Endodermal cell (in vitro differentiated cells): ENCODE measurements around the gene DAB1. TPM values are rescaled to one million over a fixed set of nuclear protein-coding genes. Genes with fewer than 3 reads are reported as not detected.

Experiments used
- DNase-seq: peaks from one replicate; pipeline ENCODE4 v3.0.0-alpha.2; 2017
- H3K27ac ChIP-seq: 2 replicates; pipeline ENCODE4 v1.5.1; 2013; ENCODE audit warnings: mild to moderate bottlenecking, low read depth, low read length, moderate library complexity
- H3K27me3 ChIP-seq: 2 replicates; pipeline ENCODE4 v1.6.1; 2013; ENCODE audit warnings: mild to moderate bottlenecking, low read length, moderate library complexity; ENCODE audit not compliant: insufficient read depth, control insufficient read depth, poor library complexity, severe bottlenecking
- H3K36me3 ChIP-seq: 2 replicates; pipeline ENCODE4 v1.7.0; 2013; ENCODE audit warnings: mild to moderate bottlenecking, low read length, moderate library complexity; ENCODE audit not compliant: control insufficient read depth, insufficient read depth
- H3K4me1 ChIP-seq: one replicate; pipeline ENCODE4 v1.7.0; 2013; ENCODE audit warnings: low read length; ENCODE audit not compliant: control insufficient read depth, insufficient read depth
- H3K4me3 ChIP-seq: 2 replicates; pipeline ENCODE4 v1.5.1; 2013; ENCODE audit warnings: mild to moderate bottlenecking, low read length, moderate library complexity
- H3K9ac ChIP-seq: 2 replicates; pipeline ENCODE4 v1.6.1; 2013; ENCODE audit warnings: mild to moderate bottlenecking, low read length, moderate library complexity; ENCODE audit not compliant: poor library complexity, severe bottlenecking; ENCODE audit errors: extremely low read depth
- H3K9me3 ChIP-seq: 2 replicates; pipeline ENCODE4 v1.6.1; 2013; ENCODE audit warnings: mild to moderate bottlenecking, low read length, moderate library complexity; ENCODE audit not compliant: control insufficient read depth
- H3K27ac Mint-ChIP-seq: 2 replicates; pipeline ENCODE4 v1.8.0; 2020; ENCODE audit warnings: mixed read lengths
- H3K27me3 Mint-ChIP-seq: 2 replicates; pipeline ENCODE4 v1.8.0; 2021; ENCODE audit warnings: mild to moderate bottlenecking, mixed read lengths; ENCODE audit not compliant: insufficient read depth
- H3K36me3 Mint-ChIP-seq: 2 replicates; pipeline ENCODE4 v1.8.0; 2020; ENCODE audit warnings: low read depth, mixed read lengths
- H3K4me1 Mint-ChIP-seq: 2 replicates; pipeline ENCODE4 v1.8.0; 2020; ENCODE audit warnings: mixed read lengths
- H3K4me3 Mint-ChIP-seq: 2 replicates; pipeline ENCODE4 v1.8.0; 2020; ENCODE audit warnings: mild to moderate bottlenecking, moderate library complexity, mixed read lengths
- H3K9me3 Mint-ChIP-seq: 2 replicates; pipeline ENCODE4 v1.8.0; 2020; ENCODE audit warnings: mild to moderate bottlenecking, mixed read lengths
- CTCF ChIP-seq: fragments of 200-600 bp; sonication (generic); conservative IDR thresholded peaks from 2 replicates; pipeline ENCODE4 v1.5.0; 2021; ENCODE audit warnings: antibody characterized with exemption, mild to moderate bottlenecking
- WGBS, 2 experiments: methylation state at CpG; one replicate each; pipeline versions ENCODE4 v1.1.5 to v1.1.7; 2013; ENCODE audit warnings: missing lambda C conversion rate in 2 of 2, mixed read lengths in 1 of 2; ENCODE audit not compliant: insufficient coverage in 1 of 2, insufficient read length in 1 of 2; 5-methylcytosine and 5-hydroxymethylcytosine counted together
- total RNA-seq, 2 donors: library from RNA; stranded (reverse); fragmentation: NEBNext Ultra II Directional in 1 of 2; extraction: Animal tissue kit (Norgen Biotek cat#: 25700) in 1 of 2; gene quantifications; 2 replicates in 1 of 2; 3 replicates in 1 of 2; pipeline ENCODE4 v1.2.1, GENCODE V29; 2021

Gene DAB1
- total RNA-seq, 2 donors from 2014 or later, result 32.0 to 36.2 TPM

- Histone ChIP-seq H3K27ac (no peak overlapping the region), H3K9ac (no peak overlapping the region), H3K36me3 (no peaks in the 10 kb centered on the region), H3K4me3 (no peak overlapping the region), H3K4me1 (no peaks in the 10 kb centered on the region), H3K27me3 (no peaks in the 10 kb centered on the region), H3K9me3 (peaks cover 7% of the 10 kb centered on the region)
- no peaks in the 10 kb centered on the region for H3K27me3 Mint-ChIP-seq
- H3K9me3 Mint-ChIP-seq, result peaks cover 9% of the 10 kb centered on the region
- TF ChIP-seq CTCF, result peak; percentile 47
- H3K36me3 Mint-ChIP-seq, result no peaks in the 10 kb centered on the region
- H3K4me1 Mint-ChIP-seq, result peaks cover 9% of the 10 kb centered on the region
- H3K4me3 Mint-ChIP-seq, result no peak overlapping the region
- WGBS, 2 experiments, result 89 to 94% methylated on average over 5 to 10 of the region's 10 CpGs
- peak; percentile 72 for DNase-seq
- H3K27ac Mint-ChIP-seq, result no peak overlapping the region
These were observed 171.1 kb downstream of the DAB1 start for GRCh38 chr1:57252597-57253294.

GRCh38 chr1:57250021-57250420 is 173.8 kb downstream of the DAB1 start:
- H3K36me3 Mint-ChIP-seq, result peaks cover 17% of the 10 kb centered on the region
- H3K27me3 ChIP-seq, result no peaks in the 10 kb centered on the region
- H3K4me1 ChIP-seq, result no peaks in the 10 kb centered on the region
- H3K9me3 ChIP-seq, result peaks cover 19% of the 10 kb centered on the region
- H3K9me3 Mint-ChIP-seq, result peaks cover 23% of the 10 kb centered on the region
- H3K9ac ChIP-seq, result no peak overlapping the region
- TF ChIP-seq CTCF, result no peak
- no peaks in the 10 kb centered on the region for H3K27me3 Mint-ChIP-seq
- H3K36me3 ChIP-seq, result peaks cover 6% of the 10 kb centered on the region
- 100% methylated on average over 3 of the region's 3 CpGs; no CpG with 5 or more reads in 1 of the 2 experiments for WGBS, 2 experiments
- H3K4me3 Mint-ChIP-seq, result no peak overlapping the region
- no peak overlapping the region for H3K27ac Mint-ChIP-seq
- no peak for DNase-seq
- H3K4me1 Mint-ChIP-seq, result peaks cover 9% of the 10 kb centered on the region
- no peak overlapping the region for H3K4me3 ChIP-seq
- H3K27ac ChIP-seq, result no peak overlapping the region

GRCh38 chr1:57249511-57249910 is 174.3 kb downstream of the DAB1 start:
- peaks cover 27% of the 10 kb centered on the region for H3K9me3 Mint-ChIP-seq
- Histone ChIP-seq H3K27ac (no peak overlapping the region), H3K27me3 (no peaks in the 10 kb centered on the region), H3K36me3 (peaks cover 6% of the 10 kb centered on the region), H3K4me1 (no peaks in the 10 kb centered on the region), H3K4me3 (no peak overlapping the region), H3K9ac (no peak overlapping the region), H3K9me3 (peaks cover 19% of the 10 kb centered on the region)
- no peak for DNase-seq
- no peaks in the 10 kb centered on the region for H3K27me3 Mint-ChIP-seq
- peaks cover 9% of the 10 kb centered on the region for H3K4me1 Mint-ChIP-seq
- TF ChIP-seq CTCF, result no peak
- H3K4me3 Mint-ChIP-seq, result no peak overlapping the region
- no peak overlapping the region for H3K27ac Mint-ChIP-seq
- WGBS, 2 experiments, result 49 to 100% methylated on average over 1 to 2 of the region's 2 CpGs
- peaks cover 17% of the 10 kb centered on the region for H3K36me3 Mint-ChIP-seq
